T-helper 22 cell (primary cell): ENCODE measurements around the gene SLC45A3.

ENCODE experiments used
- DNase-seq: peaks from one replicate; pipeline ENCODE4 v3.0.0-alpha.2; 2020; ENCODE audit warnings: low read depth

SLC45A3 gene

GRCh38 chr1:205668951-205669340 lies 11.4 kb downstream of the SLC45A3 start:
- no peak for DNase-seq

- DNase-seq: no peak
Measured at GRCh38 chr1:205667909-205668643, 12.2 kb downstream of the SLC45A3 start.

- DNase-seq: no peak
Measured at GRCh38 chr1:205666372-205667166, 13.7 kb downstream of the SLC45A3 start.

GRCh38 chr1:205665201-205666045 lies 14.9 kb downstream of the SLC45A3 start:
- DNase-seq: no peak

- no peak for DNase-seq
Measured at GRCh38 chr1:205664399-205665017, 15.8 kb downstream of the SLC45A3 start.

GRCh38 chr1:205663286-205663936 lies 16.9 kb downstream of the SLC45A3 start:
- no peak for DNase-seq

- no peak for DNase-seq
Measured at GRCh38 chr1:205662791-205663190, 17.5 kb downstream of the SLC45A3 start.

- DNase-seq: no peak
Measured at GRCh38 chr1:205662135-205662738, 18.1 kb downstream of the SLC45A3 start.

- DNase-seq: no peak
Measured at GRCh38 chr1:205661429-205662134, 18.7 kb downstream of the SLC45A3 start.

- no peak for DNase-seq
Measured at GRCh38 chr1:205660361-205660760, 19.9 kb downstream of the SLC45A3 start.

- peak; percentile 27 for DNase-seq
Measured at GRCh38 chr1:205658943-205659581, 21.2 kb downstream of the SLC45A3 start.

- DNase-seq: no peak
Measured at GRCh38 chr1:205656236-205656635, 24.1 kb downstream of the SLC45A3 start.

- DNase-seq: no peak
Measured at GRCh38 chr1:205652984-205653383, 27.3 kb downstream of the SLC45A3 start.

- no peak for DNase-seq
Measured at GRCh38 chr1:205650241-205650640, 30.1 kb downstream of the SLC45A3 start.

- DNase-seq: no peak
Measured at GRCh38 chr1:205645519-205645918, 34.8 kb downstream of the SLC45A3 start.

- no peak for DNase-seq
Measured at GRCh38 chr1:205642679-205643307, 37.5 kb downstream of the SLC45A3 start.

- DNase-seq: no peak
Measured at GRCh38 chr1:205639567-205639966, 40.7 kb downstream of the SLC45A3 start.

- DNase-seq: no peak
Measured at GRCh38 chr1:205637854-205638468, 42.3 kb downstream of the SLC45A3 start.

- no peak for DNase-seq
Measured at GRCh38 chr1:205636732-205637131, 43.6 kb downstream of the SLC45A3 start.
